Right lobe of liver (tissue), 4 donors: ENCODE measurements around the gene AKAP17A.

Experiments used
- POLR2A ChIP-seq: fragments of 450-650 bp; IDR thresholded peaks from one replicate; pipeline ENCODE4 v1.6.1; 2017; ENCODE audit warnings: antibody characterized with exemption, mild to moderate bottlenecking
- TF ChIP-seq, protein P1 (sequence below), 4 donors: fragments of 200-600 bp in 3 of 4; fragments of 450-650 bp in 1 of 4; IDR thresholded peaks; one replicate each; pipeline versions ENCODE4 v1.5.1 to v1.8.0; 2016 to 2022; ENCODE audit warnings: antibody characterized with exemption in 4 of 4, mild to moderate bottlenecking in 2 of 4
- donor health status: DM: no; HTN: no; CAD: no.
- donor health status: DM: no; HTN: no; CAD: no.
- donor health status: DM: no; HTN: yes; CAD: no.

DNA sequence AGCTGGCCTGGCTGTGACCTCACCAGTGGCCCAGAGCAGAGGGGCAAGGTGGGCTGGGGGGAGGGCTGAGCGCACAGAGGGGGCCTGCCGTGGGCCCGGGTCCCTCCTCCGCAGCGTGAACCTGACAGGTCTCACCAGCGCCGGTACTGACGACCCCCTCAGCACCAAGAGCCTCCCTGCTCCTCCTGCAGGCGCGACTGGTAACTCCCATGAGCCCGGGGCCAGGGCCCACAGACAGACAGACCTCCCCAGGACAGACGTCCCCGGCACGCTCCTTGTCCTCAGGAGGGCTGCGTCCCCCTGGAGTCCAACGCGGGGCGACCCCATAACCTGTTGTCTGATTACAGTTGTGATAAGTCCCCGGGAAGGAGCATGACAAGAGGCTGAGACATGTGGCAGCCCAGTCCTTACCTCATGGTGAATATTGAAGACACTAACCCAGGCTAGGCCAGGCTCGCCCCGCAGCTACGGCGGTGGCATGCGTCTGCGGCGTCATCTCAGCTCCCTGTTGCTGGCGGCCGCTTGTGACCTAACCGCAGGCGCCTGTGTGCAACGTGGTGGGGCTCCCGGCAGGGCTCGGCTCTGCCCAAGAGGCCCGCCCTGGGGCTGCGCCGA is 8.5 kb downstream of the AKAP17A start:
- no peak for TF ChIP-seq POLR2A
- TF ChIP-seq, protein P1, sequence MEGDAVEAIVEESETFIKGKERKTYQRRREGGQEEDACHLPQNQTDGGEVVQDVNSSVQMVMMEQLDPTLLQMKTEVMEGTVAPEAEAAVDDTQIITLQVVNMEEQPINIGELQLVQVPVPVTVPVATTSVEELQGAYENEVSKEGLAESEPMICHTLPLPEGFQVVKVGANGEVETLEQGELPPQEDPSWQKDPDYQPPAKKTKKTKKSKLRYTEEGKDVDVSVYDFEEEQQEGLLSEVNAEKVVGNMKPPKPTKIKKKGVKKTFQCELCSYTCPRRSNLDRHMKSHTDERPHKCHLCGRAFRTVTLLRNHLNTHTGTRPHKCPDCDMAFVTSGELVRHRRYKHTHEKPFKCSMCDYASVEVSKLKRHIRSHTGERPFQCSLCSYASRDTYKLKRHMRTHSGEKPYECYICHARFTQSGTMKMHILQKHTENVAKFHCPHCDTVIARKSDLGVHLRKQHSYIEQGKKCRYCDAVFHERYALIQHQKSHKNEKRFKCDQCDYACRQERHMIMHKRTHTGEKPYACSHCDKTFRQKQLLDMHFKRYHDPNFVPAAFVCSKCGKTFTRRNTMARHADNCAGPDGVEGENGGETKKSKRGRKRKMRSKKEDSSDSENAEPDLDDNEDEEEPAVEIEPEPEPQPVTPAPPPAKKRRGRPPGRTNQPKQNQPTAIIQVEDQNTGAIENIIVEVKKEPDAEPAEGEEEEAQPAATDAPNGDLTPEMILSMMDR (IDR thresholded peaks at IDR 0.05): no peak
